D341Med (cell line): ENCODE data around the gene ABLIM2.

Source experiments
- DNase-seq: peaks from one replicate; pipeline ENCODE4 v3.0.0; 2012; ENCODE audit warnings: low spot score

ABLIM2 gene

GRCh38 chr4:8084712-8085490, 73.7 kb downstream of the ABLIM2 start:
- no peak for DNase-seq

- no peak for DNase-seq
Observed at GRCh38 chr4:8084031-8084660, 74.5 kb downstream of the ABLIM2 start.

GRCh38 chr4:8083086-8083825, 75.4 kb downstream of the ABLIM2 start:
- DNase-seq: no peak

- DNase-seq: no peak
Observed at GRCh38 chr4:8082517-8083055, 76.0 kb downstream of the ABLIM2 start.

GRCh38 chr4:8081621-8082516, 76.7 kb downstream of the ABLIM2 start:
- DNase-seq: no peak

- no peak for DNase-seq
Observed at GRCh38 chr4:8081171-8081570, 77.4 kb downstream of the ABLIM2 start.

- DNase-seq: no peak
Observed at GRCh38 chr4:8080754-8081065, 77.9 kb downstream of the ABLIM2 start.

GRCh38 chr4:8079916-8080753, 78.5 kb downstream of the ABLIM2 start:
- DNase-seq: no peak

GRCh38 chr4:8079031-8079885, 79.4 kb downstream of the ABLIM2 start:
- no peak for DNase-seq

GRCh38 chr4:8078610-8079015, 80.0 kb downstream of the ABLIM2 start:
- no peak for DNase-seq

GRCh38 chr4:8078109-8078494, 80.5 kb downstream of the ABLIM2 start:
- no peak for DNase-seq

GRCh38 chr4:8077181-8078108, 81.2 kb downstream of the ABLIM2 start:
- no peak for DNase-seq

- no peak for DNase-seq
Observed at GRCh38 chr4:8076023-8076422, 82.6 kb downstream of the ABLIM2 start.

- no peak for DNase-seq
Observed at GRCh38 chr4:8073206-8073863, 85.3 kb downstream of the ABLIM2 start.

- no peak for DNase-seq
Observed at GRCh38 chr4:8072235-8072968, 86.2 kb downstream of the ABLIM2 start.

GRCh38 chr4:8071766-8072165, 86.8 kb downstream of the ABLIM2 start:
- DNase-seq: no peak
